ENCODE measurements around the gene PLOD3.

DNA sequence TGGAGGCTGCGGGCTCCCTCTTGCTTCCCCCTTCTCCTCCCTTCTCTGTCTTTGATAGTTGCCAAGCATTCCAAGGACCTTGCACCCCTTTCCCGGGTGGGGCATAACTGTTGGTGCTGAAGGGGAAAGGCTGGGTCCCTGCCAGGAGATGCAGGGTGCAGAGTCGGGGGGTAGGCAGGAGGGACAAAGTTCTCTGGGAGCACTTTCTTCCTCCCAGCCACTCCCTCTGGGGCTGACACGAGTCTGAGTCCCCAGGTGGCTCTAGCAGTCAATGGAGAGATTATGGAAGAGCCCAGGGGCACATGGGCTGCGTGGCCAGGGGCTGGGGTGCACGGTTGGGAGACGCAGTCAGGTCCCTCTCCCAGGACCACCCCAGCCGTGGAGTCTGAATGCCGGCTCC, 18.1 kb upstream of the PLOD3 start:
- TF ChIP-seq, protein P1, sequence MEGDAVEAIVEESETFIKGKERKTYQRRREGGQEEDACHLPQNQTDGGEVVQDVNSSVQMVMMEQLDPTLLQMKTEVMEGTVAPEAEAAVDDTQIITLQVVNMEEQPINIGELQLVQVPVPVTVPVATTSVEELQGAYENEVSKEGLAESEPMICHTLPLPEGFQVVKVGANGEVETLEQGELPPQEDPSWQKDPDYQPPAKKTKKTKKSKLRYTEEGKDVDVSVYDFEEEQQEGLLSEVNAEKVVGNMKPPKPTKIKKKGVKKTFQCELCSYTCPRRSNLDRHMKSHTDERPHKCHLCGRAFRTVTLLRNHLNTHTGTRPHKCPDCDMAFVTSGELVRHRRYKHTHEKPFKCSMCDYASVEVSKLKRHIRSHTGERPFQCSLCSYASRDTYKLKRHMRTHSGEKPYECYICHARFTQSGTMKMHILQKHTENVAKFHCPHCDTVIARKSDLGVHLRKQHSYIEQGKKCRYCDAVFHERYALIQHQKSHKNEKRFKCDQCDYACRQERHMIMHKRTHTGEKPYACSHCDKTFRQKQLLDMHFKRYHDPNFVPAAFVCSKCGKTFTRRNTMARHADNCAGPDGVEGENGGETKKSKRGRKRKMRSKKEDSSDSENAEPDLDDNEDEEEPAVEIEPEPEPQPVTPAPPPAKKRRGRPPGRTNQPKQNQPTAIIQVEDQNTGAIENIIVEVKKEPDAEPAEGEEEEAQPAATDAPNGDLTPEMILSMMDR (IDR thresholded peaks at IDR 0.05; ENCODE audit: insufficient read depth, low read length, poor library complexity, severe bottlenecking): no peak
- TF ChIP-seq EZH2phosphoT487 (conservative IDR thresholded peaks at IDR 0.05; ENCODE audit: low read length): no peak

Measured in SU-DHL-6 (cell line).